Stimulated activated naive B cell treated with anti-CD40 and anti-IgM and Interleukin-4, amounts not matched to agents 10 μg/mL and 1 μg/mL and 100 μg/mL, for 72 hours (primary cell): Measurements from ENCODE around the gene CLSTN2.
A peak's percentile ranks its signal among the peaks of the same experiment; 100 is the strongest.

Source experiments
- ATAC-seq, 2 donors: fragments of 150-1000 bp; cut with Tn5 transposase; replicated peaks; 2 replicates each; pipeline ENCODE4 v1.10.0; 2021; ENCODE audit warnings: moderate library complexity in 1 of 2
- DNase-seq: peaks from one replicate; pipeline ENCODE4 v3.0.0; 2021
- H3K27ac Mint-ChIP-seq: one replicate; pipeline ENCODE4 v1.8.0; 2022; ENCODE audit warnings: mild to moderate bottlenecking, mixed read lengths
- H3K27me3 Mint-ChIP-seq, 2 donors: one replicate each; pipeline ENCODE4 v1.8.0; 2022; ENCODE audit warnings: mixed read lengths in 2 of 2
- H3K36me3 Mint-ChIP-seq, 2 donors: one replicate each; pipeline ENCODE4 v1.8.0; 2022; ENCODE audit warnings: mixed read lengths in 2 of 2, mild to moderate bottlenecking in 1 of 2
- H3K4me1 Mint-ChIP-seq, 2 donors: one replicate each; pipeline ENCODE4 v1.8.0; 2022; ENCODE audit warnings: mixed read lengths in 2 of 2, mild to moderate bottlenecking in 1 of 2
- H3K4me3 Mint-ChIP-seq, 2 donors: one replicate each; pipeline ENCODE4 v1.8.0; 2022; ENCODE audit warnings: mild to moderate bottlenecking in 2 of 2, mixed read lengths in 2 of 2, moderate library complexity in 1 of 2
- H3K9me3 Mint-ChIP-seq, 2 donors: one replicate each; pipeline ENCODE4 v1.8.0; 2022; ENCODE audit warnings: mixed read lengths in 2 of 2, mild to moderate bottlenecking in 1 of 2

Gene CLSTN2

DNA sequence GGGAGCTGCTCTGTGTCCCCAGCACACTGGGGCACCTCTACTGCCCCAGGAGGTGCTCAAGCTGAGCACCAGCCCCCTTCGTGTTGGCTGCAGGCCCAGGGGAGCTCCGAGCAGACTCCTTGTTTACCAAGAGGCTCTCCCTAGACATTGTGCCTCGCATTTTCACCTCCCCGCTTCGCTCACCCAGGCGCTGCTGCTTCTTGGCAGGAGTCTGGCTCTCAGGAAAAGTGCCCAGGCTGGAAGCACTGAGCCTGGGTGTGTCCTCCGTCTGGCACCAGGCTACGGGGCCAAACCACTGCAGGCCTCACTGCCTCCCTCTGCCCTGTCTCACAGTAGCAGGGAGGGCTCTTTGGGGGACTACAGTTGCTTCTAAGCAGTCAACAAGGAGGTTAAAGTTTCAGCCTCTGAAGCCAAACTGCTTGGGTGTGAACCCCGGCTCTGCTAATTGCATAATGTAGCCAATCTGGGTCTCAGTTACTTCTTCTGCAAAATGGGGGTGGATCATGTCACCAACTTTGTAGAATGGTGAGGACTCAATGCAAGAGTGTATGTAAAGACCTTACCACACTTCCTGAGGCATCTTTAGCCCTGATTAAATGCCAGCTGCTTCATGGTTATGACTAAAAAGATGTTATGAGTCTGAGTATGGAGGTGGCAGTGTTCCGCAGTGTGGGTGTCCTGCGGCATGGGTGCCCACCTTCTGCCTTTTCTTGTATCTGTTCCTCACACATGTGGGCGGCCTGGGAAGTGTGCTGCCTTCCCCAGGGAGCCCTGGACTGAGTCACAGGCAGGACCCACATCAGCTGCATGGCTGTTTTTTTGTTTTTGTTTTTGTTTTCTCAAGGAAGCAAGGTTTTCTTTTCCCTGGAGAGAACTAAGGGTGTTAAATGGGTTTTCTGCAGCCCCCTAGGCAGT is 88.9 kb downstream of the CLSTN2 start:
- H3K27me3 Mint-ChIP-seq = peaks cover 0 to 5% of the 10 kb centered on the region in 2 donors
- H3K4me3 Mint-ChIP-seq = no peak overlapping the region
- H3K36me3 Mint-ChIP-seq = no peaks in the 10 kb centered on the region
- H3K27ac Mint-ChIP-seq = no peak overlapping the region
- peak in 1 of 2 donors; percentile 19 for ATAC-seq
- no peaks in the 10 kb centered on the region for H3K4me1 Mint-ChIP-seq
- no peak for DNase-seq
- H3K9me3 Mint-ChIP-seq = peaks cover 0 to 2% of the 10 kb centered on the region in 2 donors

DNA sequence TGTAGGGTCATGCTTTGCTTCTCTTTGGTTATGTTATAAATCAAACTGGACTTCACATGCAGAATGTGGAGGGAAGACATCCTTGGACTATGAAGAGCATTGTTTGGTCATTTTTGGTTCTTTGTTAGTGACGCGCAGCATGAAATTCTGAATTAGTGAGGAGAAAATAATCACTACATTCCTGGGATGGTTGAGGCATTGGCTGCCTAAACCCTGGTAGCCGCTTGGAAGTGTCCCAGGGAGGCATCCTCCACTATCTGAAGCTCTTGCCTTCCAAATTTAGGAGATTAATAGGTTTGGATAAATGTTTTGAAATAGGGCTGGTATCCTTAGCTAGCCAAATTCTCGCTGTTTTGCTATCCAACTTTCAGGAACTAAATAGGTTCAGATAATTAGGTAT is 96.2 kb downstream of the CLSTN2 start:
- H3K27ac Mint-ChIP-seq = no peak overlapping the region
- peaks cover 0 to 3% of the 10 kb centered on the region in 2 donors for H3K9me3 Mint-ChIP-seq
- H3K36me3 Mint-ChIP-seq = no peaks in the 10 kb centered on the region
- ATAC-seq (no peak), DNase-seq (no peak)
- peaks cover 0 to 5% of the 10 kb centered on the region in 2 donors for H3K27me3 Mint-ChIP-seq
- H3K4me1 Mint-ChIP-seq = no peaks in the 10 kb centered on the region
- H3K4me3 Mint-ChIP-seq = no peak overlapping the region

DNA sequence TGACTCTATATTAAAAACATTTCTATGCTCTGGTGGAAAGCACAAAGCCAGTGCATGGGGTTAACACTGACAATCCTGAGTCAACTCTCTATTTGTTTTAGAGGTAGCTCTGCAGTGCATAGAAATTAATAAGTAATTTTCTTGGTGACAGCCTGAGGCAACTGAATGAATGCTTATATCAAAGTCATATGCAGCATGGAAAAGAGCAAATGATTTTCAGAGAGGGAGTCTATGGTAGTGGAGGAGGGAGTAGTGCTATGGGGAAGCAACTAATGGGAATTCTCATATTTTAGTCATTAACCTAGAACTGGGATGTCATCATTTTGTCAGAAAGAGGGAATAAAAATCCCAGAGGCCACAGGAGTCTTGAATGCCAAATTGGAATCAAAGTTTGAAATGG is 99.1 kb downstream of the CLSTN2 start:
- H3K4me3 Mint-ChIP-seq = no peak overlapping the region
- DNase-seq (no peak), ATAC-seq (no peak)
- H3K9me3 Mint-ChIP-seq = peaks cover 2 to 4% of the 10 kb centered on the region in 2 donors
- H3K27ac Mint-ChIP-seq = no peak overlapping the region
- no peaks in the 10 kb centered on the region for H3K4me1 Mint-ChIP-seq
- no peaks in the 10 kb centered on the region for H3K36me3 Mint-ChIP-seq
- H3K27me3 Mint-ChIP-seq = no peaks in the 10 kb centered on the region

DNA sequence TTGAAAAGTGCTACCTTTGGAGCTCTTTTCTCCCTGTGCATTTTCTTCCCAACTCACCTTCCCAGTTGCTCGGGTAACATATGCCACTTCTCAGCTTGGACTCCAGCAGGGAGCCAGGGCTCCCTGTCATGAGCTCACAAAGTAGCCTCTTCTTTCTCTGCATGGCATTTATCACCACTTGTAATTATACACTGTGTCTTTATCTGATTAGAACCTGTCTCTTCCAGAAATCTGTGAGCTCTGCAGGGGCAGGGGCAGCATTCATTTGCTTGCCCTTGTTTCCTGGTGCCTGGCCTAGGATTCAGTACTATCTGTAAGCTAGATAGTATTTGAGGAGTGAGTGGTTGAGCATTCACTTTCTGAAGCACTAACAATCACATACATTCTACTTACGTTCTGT is 100.9 kb downstream of the CLSTN2 start:
- DNase-seq (no peak), ATAC-seq (no peak)
- Mint-ChIP-seq H3K4me1 (no peaks in the 10 kb centered on the region), H3K27me3 (no peaks in the 10 kb centered on the region), H3K36me3 (no peaks in the 10 kb centered on the region), H3K9me3 (peaks cover 2 to 4% of the 10 kb centered on the region in 2 donors), H3K4me3 (no peak overlapping the region), H3K27ac (no peak overlapping the region)

DNA sequence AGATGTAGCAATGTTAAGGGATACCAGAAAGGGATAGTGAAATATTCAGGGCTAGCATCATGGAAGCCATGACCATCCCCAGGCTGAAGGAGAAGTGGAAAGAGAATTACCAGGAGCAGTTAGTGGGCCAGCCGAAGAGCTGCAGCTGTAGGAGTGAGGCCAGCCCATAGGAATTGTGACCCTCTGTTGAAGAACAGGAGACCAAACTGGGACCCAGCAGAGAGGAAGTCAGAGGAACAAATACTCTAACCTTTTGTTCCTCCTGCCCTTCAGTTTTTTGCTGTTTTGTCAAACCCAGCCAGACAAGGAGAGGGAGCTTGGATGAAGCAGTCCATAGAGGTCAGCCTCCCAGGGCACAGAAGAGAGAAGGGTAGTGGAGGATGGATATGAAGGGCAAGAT is 115.4 kb downstream of the CLSTN2 start:
- H3K27ac Mint-ChIP-seq = no peak overlapping the region
- no peaks in the 10 kb centered on the region for H3K36me3 Mint-ChIP-seq
- peaks cover 0 to 6% of the 10 kb centered on the region in 2 donors for H3K27me3 Mint-ChIP-seq
- H3K9me3 Mint-ChIP-seq = no peaks in the 10 kb centered on the region
- ATAC-seq (no peak), DNase-seq (no peak)
- H3K4me3 Mint-ChIP-seq = no peak overlapping the region
- H3K4me1 Mint-ChIP-seq = no peaks in the 10 kb centered on the region

DNA sequence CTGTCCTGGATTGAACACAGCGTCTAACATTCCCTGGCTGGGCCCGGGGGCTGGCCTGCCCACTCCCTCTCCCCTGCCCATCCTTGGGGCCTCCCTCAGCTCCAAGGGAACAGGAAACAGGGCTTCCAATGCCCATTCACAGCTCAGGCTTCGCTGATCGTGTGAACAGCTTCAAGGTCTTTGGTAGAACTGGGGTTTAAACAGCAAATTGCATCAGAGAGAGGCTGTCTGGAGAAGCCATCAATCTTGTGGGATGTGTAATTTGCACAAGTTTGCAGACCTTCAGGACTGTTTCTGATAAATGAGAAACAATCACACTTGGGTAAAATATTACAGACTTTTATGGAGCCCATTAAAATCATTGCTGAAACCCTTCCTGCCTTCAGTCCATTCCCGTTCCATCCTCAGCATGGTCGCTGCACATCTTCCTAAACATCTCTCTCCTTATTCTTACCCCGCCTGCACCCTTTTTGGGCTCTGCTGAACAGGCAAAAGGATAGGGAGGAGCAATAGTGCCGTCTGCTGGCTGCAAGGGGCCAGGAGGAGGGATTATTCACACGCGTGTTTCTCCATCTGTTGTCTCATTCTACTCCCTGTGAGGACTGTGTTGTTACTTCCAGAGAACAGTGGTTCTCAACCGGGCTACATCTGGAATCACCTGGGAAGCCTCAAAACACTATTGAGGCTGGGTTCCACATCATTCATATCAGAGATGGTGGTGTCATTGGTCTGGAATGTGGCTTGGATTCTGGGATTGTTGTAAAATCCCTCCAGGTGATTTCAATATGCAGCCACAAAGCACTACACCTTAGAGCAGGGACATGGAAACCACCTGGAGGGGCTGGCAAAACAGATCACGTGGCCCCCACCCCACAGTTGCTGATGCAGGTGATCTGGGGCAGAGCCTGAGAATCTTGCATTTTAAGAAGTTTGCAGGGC is 116.3 kb downstream of the CLSTN2 start:
- no peaks in the 10 kb centered on the region for H3K4me1 Mint-ChIP-seq
- no peak for DNase-seq
- no peak overlapping the region for H3K4me3 Mint-ChIP-seq
- no peaks in the 10 kb centered on the region for H3K36me3 Mint-ChIP-seq
- no peak overlapping the region for H3K27ac Mint-ChIP-seq
- peaks cover 0 to 2% of the 10 kb centered on the region in 2 donors for H3K9me3 Mint-ChIP-seq
- ATAC-seq = no peak
- H3K27me3 Mint-ChIP-seq = peaks cover 0 to 9% of the 10 kb centered on the region in 2 donors

DNA sequence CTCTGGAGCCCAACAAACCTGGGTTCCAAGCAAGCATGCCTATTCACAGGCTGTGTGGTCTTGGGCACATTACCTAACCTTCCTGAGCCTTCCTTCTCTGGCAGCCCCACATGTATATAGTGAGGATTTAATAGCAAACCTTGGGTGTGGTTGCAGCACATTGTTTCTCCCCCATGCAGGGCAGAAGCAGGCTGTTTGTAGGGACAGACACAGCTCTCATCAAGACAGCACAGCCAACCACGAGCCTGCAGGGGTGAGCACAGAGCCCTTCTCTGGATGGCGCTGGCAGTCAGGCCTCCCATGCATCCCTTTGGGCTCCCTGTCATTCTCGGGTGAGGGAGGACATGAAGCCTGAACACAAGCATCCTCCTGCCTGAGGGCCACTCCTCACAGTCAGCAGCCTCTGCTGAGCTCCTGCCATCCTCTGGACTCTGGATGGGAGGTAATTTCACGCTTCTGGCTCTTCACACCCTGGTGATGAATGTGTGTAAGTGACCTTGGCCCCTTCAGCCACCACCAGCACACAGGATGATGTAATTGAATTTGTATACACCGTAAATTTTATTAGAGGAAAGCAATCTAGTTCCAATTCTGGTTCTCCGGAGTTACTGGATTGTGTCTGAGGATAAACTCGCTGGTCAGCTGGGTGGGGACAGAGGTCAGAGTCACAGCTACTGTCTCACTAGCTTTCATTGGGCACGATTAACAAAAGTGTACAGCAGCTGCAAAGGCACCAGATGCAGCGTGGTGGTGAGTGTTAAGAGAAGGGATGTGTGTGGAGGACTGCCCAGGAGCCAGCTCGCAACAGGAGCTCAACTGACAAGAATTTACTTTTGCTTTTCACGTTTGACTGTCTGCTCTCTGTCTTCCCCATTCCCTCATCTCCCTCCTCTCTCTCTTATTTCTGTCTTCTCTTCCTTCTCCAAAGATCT is 118.1 kb downstream of the CLSTN2 start:
- Mint-ChIP-seq H3K36me3 (no peaks in the 10 kb centered on the region), H3K9me3 (peaks cover 0 to 2% of the 10 kb centered on the region in 2 donors), H3K4me3 (no peak overlapping the region), H3K4me1 (no peaks in the 10 kb centered on the region), H3K27me3 (peaks cover 0 to 9% of the 10 kb centered on the region in 2 donors), H3K27ac (no peak overlapping the region)
- no peak for ATAC-seq
- no peak for DNase-seq

DNA sequence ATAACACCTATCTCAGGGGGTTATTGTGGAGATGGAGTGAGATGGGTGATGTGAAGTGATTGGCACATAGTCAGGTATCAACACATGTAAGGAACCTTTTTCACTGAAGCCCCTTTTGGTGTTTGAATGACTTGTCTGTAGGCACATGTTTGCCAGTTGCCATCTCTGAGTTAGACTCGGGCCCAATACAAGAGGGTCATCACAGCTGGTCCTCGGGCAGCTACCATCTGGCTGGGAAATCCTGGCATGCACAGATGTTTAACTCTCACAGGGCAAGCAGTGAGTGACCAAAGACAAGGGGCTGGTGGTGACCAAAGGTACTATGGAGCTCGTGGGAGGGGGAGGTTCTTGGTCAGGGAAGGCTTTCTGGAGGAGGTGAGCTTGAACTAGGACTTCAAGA is 118.8 kb downstream of the CLSTN2 start:
- H3K4me1 Mint-ChIP-seq = no peaks in the 10 kb centered on the region
- DNase-seq = no peak
- H3K9me3 Mint-ChIP-seq = peaks cover 0 to 2% of the 10 kb centered on the region in 2 donors
- no peak overlapping the region for H3K27ac Mint-ChIP-seq
- no peak for ATAC-seq
- H3K4me3 Mint-ChIP-seq = no peak overlapping the region
- H3K36me3 Mint-ChIP-seq = no peaks in the 10 kb centered on the region
- peaks cover 0 to 9% of the 10 kb centered on the region in 2 donors for H3K27me3 Mint-ChIP-seq

DNA sequence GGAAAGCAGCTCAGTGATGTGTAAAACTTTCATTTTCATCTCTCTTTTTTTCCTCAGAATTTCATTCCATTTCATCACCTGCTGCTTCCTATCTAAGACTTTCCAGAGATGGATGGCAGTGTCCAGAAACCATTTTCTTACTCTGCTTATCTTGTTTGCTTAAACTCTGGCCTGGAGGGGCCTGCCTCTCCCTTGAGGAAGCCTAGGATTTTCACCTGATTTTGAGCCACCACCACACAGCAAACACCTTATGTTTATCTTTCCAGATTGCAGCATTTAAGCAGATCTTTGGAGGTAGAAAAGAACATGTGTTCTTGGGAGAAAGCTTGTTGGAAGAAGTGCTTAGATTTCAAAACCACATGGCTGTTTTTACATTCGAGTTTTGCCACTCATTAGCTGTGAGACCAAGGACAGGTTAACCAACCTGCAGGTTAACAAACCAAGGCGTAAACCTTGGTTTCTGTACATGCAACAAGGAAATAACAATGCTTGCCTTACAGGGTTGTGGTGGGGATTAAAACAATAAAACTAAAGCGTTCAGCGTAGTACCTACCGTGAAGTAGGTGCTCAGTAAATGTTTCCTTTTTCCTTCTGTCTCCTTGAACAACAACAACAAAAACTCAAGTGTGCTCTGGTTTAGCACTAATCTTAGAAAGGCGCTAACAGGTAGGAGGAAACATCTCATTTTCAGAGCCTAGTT is 120.3 kb downstream of the CLSTN2 start:
- Mint-ChIP-seq H3K4me3 (no peak overlapping the region), H3K9me3 (peaks cover 0 to 2% of the 10 kb centered on the region in 2 donors), H3K27ac (no peak overlapping the region), H3K36me3 (no peaks in the 10 kb centered on the region), H3K4me1 (no peaks in the 10 kb centered on the region), H3K27me3 (peaks cover 0 to 9% of the 10 kb centered on the region in 2 donors)
- ATAC-seq (no peak), DNase-seq (no peak)

DNA sequence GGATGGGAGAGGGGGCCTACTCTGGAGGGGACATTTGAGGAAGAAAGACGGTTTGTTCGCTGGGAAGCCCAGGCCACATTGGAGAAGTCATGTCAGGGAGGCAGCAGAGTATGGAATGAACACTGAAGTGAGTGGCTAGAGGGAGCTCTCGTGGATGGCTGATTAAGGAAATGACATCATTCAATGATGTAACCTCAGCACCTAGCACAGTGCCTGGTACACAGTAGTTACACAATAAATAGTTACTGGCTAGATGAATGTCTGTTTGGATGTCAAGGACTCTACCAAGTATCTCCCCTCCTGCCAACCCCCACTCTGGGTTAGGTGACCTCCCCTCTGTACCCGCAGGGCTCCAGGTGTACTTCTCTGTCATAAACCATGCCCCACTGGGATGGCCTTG is 121.1 kb downstream of the CLSTN2 start:
- ATAC-seq (no peak), DNase-seq (no peak)
- no peak overlapping the region for H3K27ac Mint-ChIP-seq
- H3K36me3 Mint-ChIP-seq = no peaks in the 10 kb centered on the region
- no peak overlapping the region for H3K4me3 Mint-ChIP-seq
- H3K9me3 Mint-ChIP-seq = peaks cover 0 to 2% of the 10 kb centered on the region in 2 donors
- no peaks in the 10 kb centered on the region for H3K4me1 Mint-ChIP-seq
- H3K27me3 Mint-ChIP-seq = peaks cover 0 to 9% of the 10 kb centered on the region in 2 donors

DNA sequence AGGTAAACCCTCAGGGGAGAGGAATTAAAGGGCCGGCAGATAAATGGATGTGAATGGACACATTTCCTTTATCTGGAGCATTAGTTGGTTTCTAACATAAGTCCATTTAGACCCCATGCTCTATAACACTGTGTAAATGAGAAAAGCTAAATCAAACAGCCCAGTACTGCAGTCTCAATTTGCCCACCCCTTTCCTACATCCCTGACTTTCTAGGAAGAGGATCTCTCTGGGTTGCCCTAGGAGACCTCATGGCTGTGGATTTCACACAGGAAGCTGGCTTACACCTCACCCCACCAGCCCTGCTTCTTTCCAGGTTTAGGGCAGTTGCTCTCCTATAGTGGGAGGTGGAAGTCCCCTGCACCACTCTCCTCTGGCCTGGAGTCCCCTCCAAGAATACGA is 126.2 kb downstream of the CLSTN2 start:
- Mint-ChIP-seq H3K9me3 (peaks cover 0 to 7% of the 10 kb centered on the region in 2 donors), H3K4me1 (no peaks in the 10 kb centered on the region), H3K36me3 (no peaks in the 10 kb centered on the region), H3K27me3 (no peaks in the 10 kb centered on the region), H3K27ac (no peak overlapping the region), H3K4me3 (no peak overlapping the region)
- ATAC-seq (no peak), DNase-seq (no peak)

DNA sequence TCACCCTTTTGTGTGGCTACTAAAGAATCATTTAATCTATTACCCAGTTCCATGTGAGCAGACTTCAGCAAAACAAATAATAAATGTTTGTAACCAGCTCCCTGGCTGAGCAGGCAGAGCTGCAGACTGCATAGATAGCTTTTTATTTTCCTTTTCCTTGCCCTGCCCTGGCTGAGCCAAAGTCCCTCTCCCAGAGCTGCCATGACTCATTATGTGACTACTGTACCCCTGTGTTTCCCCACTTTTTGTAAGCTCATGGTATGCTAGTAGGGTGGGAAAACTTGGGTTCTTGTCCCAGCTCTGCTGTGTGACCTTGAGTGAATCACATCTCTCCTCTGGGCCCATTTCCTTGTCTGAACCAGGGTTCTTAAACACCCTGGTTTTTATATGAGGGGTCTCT is 127.5 kb downstream of the CLSTN2 start:
- DNase-seq (no peak), ATAC-seq (no peak)
- Mint-ChIP-seq H3K27ac (no peak overlapping the region), H3K4me3 (no peak overlapping the region), H3K9me3 (peaks cover 0 to 7% of the 10 kb centered on the region in 2 donors), H3K36me3 (no peaks in the 10 kb centered on the region), H3K27me3 (no peaks in the 10 kb centered on the region), H3K4me1 (no peaks in the 10 kb centered on the region)

DNA sequence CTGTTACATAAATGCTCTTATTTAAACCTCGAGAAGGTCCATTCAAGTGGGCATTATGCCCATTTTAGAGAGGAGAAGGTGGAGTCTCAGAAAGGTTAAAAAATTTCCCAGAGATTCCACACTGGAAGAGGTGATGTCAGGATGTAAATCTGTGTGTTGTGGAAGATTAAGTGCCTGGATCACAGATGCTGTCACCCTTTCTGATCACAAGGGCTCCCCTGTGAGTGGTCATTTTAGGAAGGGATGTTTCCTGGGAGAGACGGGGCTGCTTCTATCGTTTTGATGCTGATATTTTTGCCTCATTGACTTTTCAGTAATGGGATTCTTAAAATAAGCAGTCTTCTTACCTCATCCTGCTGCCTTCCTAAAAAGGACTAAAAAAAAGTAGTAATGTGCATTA is 132.5 kb downstream of the CLSTN2 start:
- H3K9me3 Mint-ChIP-seq = peaks cover 0 to 7% of the 10 kb centered on the region in 2 donors
- no peaks in the 10 kb centered on the region for H3K4me1 Mint-ChIP-seq
- no peaks in the 10 kb centered on the region for H3K27me3 Mint-ChIP-seq
- DNase-seq (no peak), ATAC-seq (no peak)
- H3K36me3 Mint-ChIP-seq = no peaks in the 10 kb centered on the region
- no peak overlapping the region for H3K27ac Mint-ChIP-seq
- H3K4me3 Mint-ChIP-seq = no peak overlapping the region
